NOMO-1 (cell line): ENCODE data around the gene PAX7.

Source experiments
- DNase-seq, 2 experiments: peaks; one replicate each; lab custom pipeline; 2025; ENCODE audit not compliant: unreplicated experiment in 2 of 2; lab: John Stamatoyannopoulos, UW

PAX7 gene

DNA sequence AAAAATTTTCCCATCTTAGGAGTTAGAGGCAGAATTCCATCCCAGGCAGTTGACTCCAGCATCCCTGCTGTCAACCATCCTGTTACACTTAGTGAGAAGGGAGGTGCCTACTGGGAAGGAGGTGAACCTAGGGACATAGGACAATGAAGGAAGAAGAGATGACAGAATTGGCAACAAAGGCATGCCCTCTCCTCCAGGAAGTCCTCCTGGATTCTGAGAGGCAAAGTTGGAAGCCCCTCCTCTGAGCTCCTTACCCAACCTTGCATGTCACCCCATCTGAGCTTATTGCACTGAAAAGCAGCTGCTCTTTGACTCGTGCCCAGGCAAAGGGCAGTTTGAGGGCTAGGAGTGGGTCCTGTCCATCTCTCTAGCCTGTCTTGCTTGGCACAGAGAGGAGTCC lies 66.9 kb downstream of the PAX7 start:
- no peak for DNase-seq

DNA sequence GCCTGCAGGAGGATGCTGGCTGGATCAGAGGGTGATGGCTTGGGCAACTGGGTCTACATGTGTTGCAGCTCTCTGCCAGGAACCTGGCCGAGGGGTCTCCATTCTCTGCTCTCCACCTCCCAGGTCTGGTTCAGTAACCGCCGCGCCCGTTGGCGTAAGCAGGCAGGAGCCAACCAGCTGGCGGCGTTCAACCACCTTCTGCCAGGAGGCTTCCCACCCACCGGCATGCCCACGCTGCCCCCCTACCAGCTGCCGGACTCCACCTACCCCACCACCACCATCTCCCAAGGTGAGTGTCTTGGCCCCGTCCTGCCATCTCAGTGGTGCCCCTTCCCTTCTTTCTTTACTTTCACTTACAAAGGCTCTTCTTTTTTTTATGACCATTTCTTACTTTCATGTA lies 69.9 kb downstream of the PAX7 start:
- DNase-seq: no peak

DNA sequence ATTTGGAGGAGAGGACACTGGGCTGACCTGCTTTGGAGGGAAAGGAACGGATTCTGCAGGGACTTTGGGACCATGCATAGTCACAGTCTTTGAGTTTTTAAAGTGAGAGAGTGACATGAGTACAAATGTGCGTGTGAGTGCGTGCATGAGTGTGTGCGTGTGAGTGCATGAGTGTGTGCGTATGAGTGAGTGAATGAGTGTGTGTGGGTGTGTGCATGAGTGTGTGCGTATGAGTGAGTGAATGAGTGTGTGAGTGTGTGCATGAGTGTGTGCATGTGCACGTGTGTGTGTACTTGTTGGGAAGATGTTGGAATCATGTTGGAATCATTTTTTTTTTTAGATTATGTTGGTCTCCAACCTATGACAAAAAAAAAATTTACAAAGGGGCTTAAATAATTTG lies 70.5 kb downstream of the PAX7 start:
- no peak for DNase-seq

- no peak for DNase-seq
Observed at GRCh38 chr1:18703041-18703621, 72.5 kb downstream of the PAX7 start.

GRCh38 chr1:18705811-18706210 lies 75.2 kb downstream of the PAX7 start:
- DNase-seq: no peak

- DNase-seq: no peak
Observed at GRCh38 chr1:18707696-18708257, 77.1 kb downstream of the PAX7 start.

DNA sequence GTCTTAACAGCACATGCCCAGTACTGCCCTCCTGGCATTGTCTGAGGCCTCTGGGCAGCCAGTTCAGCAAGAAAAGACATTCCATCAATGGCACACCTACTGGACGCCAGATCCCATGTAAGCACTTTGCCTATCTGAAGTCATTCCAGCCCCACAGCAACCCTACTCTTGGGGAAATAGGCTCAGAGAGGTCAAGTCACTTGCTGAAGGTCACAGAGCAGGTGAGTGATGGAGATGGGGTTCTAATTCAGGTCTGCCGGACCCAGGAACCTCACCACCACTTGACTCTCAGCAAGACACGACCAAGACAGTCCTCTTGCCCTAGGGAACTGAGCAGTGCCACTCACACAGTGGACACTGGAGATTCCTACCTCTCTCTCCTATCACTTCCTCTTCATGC lies 79.4 kb downstream of the PAX7 start:
- DNase-seq: no peak

- no peak for DNase-seq
Observed at GRCh38 chr1:18711003-18711402, 80.4 kb downstream of the PAX7 start.

DNA sequence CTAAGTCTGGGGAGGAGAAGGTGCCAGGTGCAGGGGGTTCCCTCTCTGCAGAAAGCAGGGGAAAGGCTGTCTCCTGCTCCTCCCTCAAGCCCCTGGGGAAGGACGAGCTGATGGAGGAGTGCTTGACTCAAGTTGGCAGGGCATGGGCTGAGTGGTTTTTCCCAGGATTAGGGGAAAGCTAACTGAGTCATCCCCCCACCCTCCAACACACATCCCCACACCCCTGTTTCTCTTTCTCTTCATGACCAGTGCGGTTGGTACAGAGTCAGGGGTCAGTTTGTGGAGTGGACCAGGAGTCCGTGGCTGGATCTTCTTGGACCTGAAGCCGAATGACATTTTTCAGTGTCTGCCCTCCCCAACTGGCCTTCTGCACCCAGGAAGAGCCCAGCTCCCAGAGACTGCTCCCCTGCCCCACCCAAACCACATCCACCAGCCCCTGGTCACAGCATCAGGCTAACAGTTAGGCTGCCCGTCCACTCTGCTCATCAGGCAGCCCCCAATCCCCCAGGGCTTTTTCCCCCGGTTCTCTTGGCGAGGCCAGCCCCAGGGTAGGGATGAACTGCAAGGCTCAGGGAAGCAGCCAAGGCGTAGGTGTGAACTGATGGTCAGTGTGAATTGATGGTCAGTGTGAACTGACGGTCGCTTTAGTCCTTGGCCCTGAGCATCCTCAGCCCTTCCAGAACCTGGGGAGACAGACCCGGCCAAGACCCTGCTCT lies 81.0 kb downstream of the PAX7 start:
- DNase-seq: no peak

DNA sequence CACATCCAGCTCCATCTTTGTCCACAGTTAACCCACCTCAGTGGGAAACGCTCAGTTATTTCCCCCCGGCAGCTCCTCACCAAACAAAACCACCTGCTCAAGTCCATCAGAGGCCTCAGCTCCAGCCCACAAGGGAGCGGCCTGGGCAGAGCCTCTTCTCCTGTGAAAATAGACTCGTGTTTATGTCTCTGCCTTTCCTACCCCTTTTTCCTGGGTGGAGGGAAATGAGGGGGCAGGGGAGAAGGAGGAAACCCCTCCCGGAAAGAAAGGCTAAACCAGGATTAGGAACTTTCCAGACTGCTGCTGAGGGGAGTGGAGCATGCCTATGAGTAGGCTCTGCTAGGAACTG lies 81.6 kb downstream of the PAX7 start:
- no peak for DNase-seq

GRCh38 chr1:18714404-18715175 lies 83.9 kb downstream of the PAX7 start:
- no peak for DNase-seq

DNA sequence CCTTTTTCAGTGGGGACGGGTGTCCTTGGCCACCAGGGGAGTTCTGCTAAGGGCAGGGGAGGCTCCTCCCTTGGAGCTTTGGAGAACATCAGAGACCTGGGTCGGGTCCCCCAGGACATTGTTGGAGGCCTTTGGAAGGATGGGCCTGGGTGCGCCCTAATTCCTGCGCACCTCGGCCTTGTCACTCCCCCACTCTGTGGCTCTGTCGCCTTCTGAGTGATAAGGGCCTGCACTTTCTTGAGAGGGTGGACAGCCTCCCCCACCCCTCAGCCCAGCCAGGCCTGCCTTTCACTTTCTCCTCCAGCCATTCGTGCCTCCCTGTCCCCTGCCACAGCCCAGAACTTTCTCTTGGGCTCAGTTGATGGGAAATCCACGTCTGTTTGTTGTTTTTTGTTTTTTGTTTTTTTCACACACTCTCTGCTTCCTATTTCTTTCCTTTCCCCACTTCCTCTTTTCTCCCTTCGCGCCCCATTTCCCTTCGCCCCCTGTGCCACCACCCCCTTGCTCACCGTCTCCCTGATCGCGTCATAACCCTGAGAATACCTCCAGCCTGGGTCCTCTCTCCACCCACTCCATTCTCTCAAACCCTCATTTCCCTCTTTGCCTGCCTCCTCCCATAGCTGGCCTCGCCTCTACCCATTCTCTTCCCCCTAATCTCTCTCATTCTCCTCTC lies 85.6 kb downstream of the PAX7 start:
- DNase-seq: no peak

DNA sequence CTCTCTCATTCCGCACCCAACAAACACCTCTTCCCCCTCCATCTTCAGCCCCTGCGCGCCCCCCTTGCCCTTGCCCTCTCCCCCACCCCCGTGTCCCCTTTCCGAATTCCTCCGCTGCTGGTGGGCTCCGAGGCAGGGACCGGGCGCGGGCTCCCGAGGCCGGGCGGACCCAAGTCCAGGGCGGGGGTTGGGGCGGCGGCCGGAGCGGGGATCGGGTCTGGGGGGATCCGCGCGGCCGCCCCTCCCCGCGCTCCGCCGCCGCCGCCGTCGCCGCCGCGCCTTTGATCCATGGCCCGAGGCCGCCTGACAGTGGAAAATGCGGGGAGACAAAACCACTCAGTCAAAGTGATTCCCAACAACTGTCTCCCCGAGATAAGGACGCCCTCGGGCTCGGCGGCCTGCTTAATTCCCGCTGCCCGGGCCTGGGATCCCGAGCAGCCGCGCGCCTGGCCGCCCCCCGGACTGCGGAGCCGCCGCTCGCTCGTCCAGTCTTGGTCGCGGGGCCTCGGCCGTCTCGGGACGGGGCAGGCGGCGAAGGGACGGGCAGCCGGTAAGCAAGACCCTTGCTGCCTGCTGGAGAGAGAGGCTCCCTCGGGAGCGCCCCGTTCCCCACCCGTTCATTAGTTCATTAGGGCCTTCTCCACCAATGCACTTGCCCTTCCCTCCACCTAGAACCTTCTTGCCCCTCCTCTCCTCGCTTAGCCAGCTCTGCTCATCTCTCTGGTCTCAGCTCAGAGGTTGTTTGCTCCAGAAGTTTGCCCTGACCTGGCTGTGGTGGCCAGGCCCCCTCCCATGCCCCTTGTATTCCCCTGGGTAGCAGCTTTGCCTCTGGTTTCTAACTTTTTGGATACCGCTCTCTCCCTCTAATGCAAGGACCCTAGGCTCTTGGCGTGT lies 86.4 kb downstream of the PAX7 start:
- no peak for DNase-seq

- DNase-seq: no peak
Observed at GRCh38 chr1:18719786-18720451, 89.3 kb downstream of the PAX7 start.

DNA sequence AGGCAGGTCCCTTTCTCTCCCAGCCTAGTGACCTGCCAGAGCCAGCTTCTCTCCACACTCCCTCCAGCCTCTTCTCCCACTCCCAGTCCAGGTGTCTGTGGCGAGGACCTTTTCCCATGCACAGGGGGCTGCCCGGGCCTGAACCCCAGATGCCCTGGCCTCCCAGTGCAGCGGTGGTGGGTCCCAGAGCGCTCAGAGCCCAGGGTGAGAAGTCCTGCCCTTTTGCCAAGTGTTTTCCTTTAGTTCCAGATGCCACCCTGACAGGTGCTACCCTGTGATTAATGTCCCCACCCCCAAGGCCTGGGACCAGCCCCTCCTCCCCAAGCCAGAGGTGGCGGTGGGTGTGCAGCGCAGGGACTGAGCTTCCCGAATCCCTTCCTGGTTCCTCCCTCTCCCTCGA lies 90.4 kb downstream of the PAX7 start:
- no peak for DNase-seq

GRCh38 chr1:18721776-18722175 lies 91.1 kb downstream of the PAX7 start:
- no peak for DNase-seq

- no peak for DNase-seq
Observed at GRCh38 chr1:18722270-18722669, 91.6 kb downstream of the PAX7 start.

GRCh38 chr1:18723206-18723605 lies 92.6 kb downstream of the PAX7 start:
- DNase-seq: no peak

- DNase-seq: no peak
Observed at GRCh38 chr1:18723701-18724411, 93.2 kb downstream of the PAX7 start.
